NB4 (cell line): Measurements from ENCODE around the gene GRIN2A.

ENCODE experiments used
- DNase-seq: peaks from one replicate; pipeline ENCODE4 v3.0.0; 2010; ENCODE audit warnings: low read depth
- H3K4me3 ChIP-seq: one replicate; pipeline ENCODE4 v1.5.1; 2011; ENCODE audit warnings: mild to moderate bottlenecking, low read depth, low read length, moderate library complexity
- CTCF ChIP-seq: IDR thresholded peaks from one replicate; pipeline ENCODE4 v1.5.1; 2012; ENCODE audit warnings: low read depth, low read length
- MAX ChIP-seq: IDR thresholded peaks from 2 replicates; pipeline ENCODE4 v1.6.1; 2011; ENCODE audit warnings: low read depth, low read length
- MYC ChIP-seq: IDR thresholded peaks from 2 replicates; pipeline ENCODE4 v1.6.1; 2011; ENCODE audit warnings: low read depth, low read length
- POLR2A ChIP-seq: IDR thresholded peaks from 2 replicates; pipeline ENCODE4 v1.6.1; 2011; ENCODE audit warnings: mild to moderate bottlenecking; ENCODE audit not compliant: insufficient read length; ENCODE audit errors: extremely low read depth

GRIN2A gene

GRCh38 chr16:9932000-9932399, 250.2 kb downstream of the GRIN2A start:
- H3K4me3 ChIP-seq, result no peak overlapping the region
- no peak for TF ChIP-seq MYC
- no peak for TF ChIP-seq POLR2A
- no peak for TF ChIP-seq CTCF
- no peak for TF ChIP-seq MAX
- DNase-seq, result no peak

- no peak for DNase-seq
- TF ChIP-seq POLR2A (no peak), MYC (no peak), CTCF (no peak), MAX (no peak)
- no peak overlapping the region for H3K4me3 ChIP-seq
These were observed 252.4 kb downstream of the GRIN2A start for GRCh38 chr16:9929836-9930235.

- TF ChIP-seq MYC (no peak), CTCF (no peak), MAX (no peak), POLR2A (no peak)
These were observed 252.9 kb downstream of the GRIN2A start for GRCh38 chr16:9929313-9929712.

GRCh38 chr16:9922441-9922840, 259.8 kb downstream of the GRIN2A start:
- DNase-seq, result no peak
- no peak overlapping the region for H3K4me3 ChIP-seq
- TF ChIP-seq CTCF (no peak), POLR2A (no peak), MYC (no peak), MAX (no peak)

More at GRCh38 chr16:9929313-9929712, 252.9 kb downstream of the GRIN2A start:
- DNase-seq, result peak; percentile 31
- H3K4me3 ChIP-seq, result no peak overlapping the region

- TF ChIP-seq POLR2A (no peak), CTCF (no peak), MYC (no peak), MAX (no peak)
- DNase-seq, result no peak
- H3K4me3 ChIP-seq, result no peak overlapping the region
These were observed 260.2 kb downstream of the GRIN2A start for GRCh38 chr16:9921997-9922396.

- TF ChIP-seq POLR2A (no peak), MYC (no peak)
- H3K4me3 ChIP-seq, result no peak overlapping the region
- no peak for DNase-seq
These were observed 262.8 kb downstream of the GRIN2A start for GRCh38 chr16:9919460-9919859.
